GM21390 (cell line): ENCODE measurements around the gene HSPA6.
"Not testable (repeated sequence)": the region's sequence is repeated elsewhere in the genome, so short reads cannot be mapped to it uniquely, and the experiment has no call there.

Source experiments
- ATAC-seq: cut with Tn5 transposase; IDR thresholded peaks from one replicate; pipeline ENCODE4 v1.9.1; 2021; ENCODE audit not compliant: unreplicated experiment

Gene HSPA6

DNA sequence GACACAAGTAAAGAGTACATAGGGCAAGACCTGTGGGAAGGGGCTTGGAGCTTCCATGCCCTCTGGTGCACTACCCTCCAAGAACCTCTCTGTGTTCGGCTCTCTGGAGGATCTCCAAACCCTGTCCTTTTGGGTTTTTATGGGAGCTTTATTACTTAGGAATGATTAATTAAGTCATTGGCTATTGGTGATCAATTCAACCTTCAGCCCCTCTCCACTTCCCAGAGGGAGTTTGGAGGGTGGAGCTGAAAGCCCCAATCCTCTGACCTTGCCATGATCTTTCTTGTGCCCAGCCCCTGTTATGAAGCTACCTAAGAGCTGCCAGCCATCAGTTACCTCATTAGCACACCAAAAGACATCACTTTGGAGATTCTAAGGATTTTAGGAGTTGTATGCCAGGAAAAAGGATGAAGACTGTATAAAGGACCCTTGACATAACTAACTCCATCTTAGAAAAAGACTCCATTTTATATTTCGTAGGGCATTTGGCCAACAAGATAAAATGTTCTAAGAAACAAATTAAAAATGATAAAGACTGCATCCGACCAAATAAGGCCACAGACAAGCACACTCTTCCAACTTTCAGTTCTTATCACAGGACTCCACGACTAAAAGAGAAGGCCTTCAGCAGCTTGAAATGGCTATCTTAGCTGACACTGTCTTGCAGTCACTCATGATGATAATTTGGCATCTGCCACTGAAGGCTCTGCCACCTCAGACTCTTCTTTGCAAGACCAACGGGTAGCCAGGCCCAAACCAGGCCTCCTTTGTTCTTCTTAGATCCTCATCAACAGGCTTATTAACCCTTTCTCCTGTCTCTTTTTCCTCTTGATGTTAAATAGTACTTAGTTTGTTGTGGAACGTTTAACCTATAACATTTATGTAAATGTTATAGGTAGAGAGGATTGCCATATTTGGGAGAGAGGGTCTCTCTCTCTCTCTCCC is 33.4 kb downstream of the HSPA6 start:
- ATAC-seq: not testable (repeated sequence)

DNA sequence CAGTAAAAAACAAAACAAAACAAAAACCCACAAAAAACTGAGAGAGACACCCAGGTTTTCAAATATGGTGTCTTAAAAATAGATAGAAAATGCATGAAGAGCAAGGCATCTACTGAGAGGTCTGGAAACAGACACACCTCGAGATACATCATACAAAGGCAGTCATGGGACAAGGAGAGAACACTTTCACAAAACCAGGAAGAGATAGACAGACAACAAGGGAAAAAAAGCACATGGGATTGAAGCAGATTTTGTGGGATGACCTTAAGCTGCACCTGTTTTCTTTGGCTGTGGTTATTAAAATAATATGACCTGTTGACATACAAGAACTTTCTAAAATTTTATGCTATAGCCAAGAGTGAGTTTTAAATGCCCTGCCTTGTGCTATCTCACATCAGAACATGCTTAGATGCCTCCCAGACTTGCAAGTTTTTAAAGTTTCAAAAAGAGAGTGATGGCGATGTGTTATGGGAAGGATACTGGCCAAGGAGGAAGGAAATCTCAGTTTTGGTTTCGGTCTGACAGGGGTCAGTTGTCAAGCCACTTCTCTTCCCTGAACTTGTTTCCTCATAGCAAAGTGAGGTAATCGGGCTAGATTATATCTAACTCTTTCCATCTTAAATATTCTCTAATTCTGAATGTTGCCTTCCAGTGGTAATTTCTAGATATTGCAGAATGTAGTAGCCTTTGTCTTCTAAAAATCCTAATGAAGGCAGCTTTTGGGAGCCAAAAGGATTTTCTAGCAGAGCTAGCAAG is 36.8 kb downstream of the HSPA6 start:
- not testable (repeated sequence) for ATAC-seq

DNA sequence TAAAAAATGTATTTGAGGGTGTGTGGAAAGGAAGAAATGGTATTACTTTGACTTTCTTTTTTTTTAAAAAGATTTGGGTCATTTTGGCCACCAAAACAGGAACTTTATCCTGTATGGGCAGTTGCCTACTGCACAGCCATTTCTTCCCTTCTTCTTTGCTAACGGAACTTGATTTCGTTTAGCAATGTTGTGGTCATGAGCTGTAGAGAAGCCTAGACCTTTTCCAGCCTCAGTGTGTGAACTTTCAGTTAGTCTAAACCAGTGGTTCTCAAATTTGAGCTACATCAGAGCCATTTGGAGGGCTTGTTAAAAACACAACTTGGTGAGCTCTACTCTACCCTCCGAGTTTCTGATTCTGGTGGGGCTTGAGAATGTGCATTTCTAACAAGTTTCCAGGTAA is 38.1 kb downstream of the HSPA6 start:
- not testable (repeated sequence) for ATAC-seq

DNA sequence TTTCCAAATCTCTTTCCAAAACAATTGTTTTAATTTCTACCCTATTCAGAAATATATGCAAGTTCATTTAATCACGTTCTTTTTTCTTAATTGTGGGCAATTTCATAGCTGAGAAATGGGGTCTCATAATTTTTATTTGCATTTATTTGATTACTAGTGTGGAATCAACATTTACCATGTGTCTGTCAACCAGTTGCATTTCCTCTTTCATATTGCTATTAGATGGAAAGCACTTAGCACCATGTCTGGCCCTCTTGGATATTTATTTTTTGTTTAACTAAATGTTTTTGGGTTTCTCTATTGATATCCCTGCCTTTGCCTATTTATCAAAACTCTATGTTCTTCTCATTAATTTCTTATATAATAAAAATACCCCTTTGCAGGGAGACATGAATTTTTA is 39.2 kb downstream of the HSPA6 start:
- ATAC-seq: not testable (repeated sequence)

DNA sequence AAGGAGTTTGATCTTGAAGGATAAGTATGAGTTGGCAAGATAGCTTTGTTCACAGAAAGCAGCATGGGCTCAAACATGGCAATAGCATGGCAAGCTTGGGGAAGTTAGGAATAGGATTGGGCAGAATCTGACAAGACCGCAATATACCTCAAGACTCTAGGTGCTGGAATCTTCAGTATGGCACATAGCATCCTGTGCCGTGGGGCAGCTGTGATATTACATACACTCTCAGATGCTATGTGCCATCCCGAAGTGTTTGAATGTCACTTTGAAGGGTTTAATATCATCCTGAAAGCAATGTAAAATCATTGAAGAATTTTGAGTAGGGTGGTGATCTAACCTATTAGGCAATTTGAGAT is 42.2 kb downstream of the HSPA6 start:
- ATAC-seq: not testable (repeated sequence)

- not testable (repeated sequence) for ATAC-seq
Observed at GRCh38 chr1:161571703-161572102, 47.4 kb downstream of the HSPA6 start.
